GM12874 (cell line): ENCODE measurements around the gene OR2V2.

Source experiments
- CTCF ChIP-seq: IDR thresholded peaks from 2 replicates; pipeline ENCODE4 v1.5.1; 2011; ENCODE audit warnings: low read depth, mild to moderate bottlenecking, control low read depth, low read length, moderate library complexity; ENCODE audit not compliant: insufficient read depth

OR2V2 gene

GRCh38 chr5:181151146-181151545 is 3.8 kb downstream of the OR2V2 start:
- TF ChIP-seq CTCF: no peak

GRCh38 chr5:181152406-181152805 is 5.0 kb downstream of the OR2V2 start:
- no peak for TF ChIP-seq CTCF

GRCh38 chr5:181153814-181154213 is 6.4 kb downstream of the OR2V2 start:
- no peak for TF ChIP-seq CTCF

GRCh38 chr5:181156758-181157157 is 9.4 kb downstream of the OR2V2 start:
- no peak for TF ChIP-seq CTCF

GRCh38 chr5:181158869-181159268 is 11.5 kb downstream of the OR2V2 start:
- TF ChIP-seq CTCF: no peak

- peak; percentile 87 for TF ChIP-seq CTCF
Measured at GRCh38 chr5:181159286-181160151, 12.1 kb downstream of the OR2V2 start.

- TF ChIP-seq CTCF: no peak
Measured at GRCh38 chr5:181160152-181160754, 12.9 kb downstream of the OR2V2 start.
